Activated naive CD4-positive, alpha-beta T cell (primary cell): Measurements from ENCODE around the gene NOL4L.

ENCODE experiments used
- DNase-seq, 4 experiments: peaks; one replicate each; lab custom pipeline; 2025; lab: John Stamatoyannopoulos, UW

The NOL4L gene

DNA sequence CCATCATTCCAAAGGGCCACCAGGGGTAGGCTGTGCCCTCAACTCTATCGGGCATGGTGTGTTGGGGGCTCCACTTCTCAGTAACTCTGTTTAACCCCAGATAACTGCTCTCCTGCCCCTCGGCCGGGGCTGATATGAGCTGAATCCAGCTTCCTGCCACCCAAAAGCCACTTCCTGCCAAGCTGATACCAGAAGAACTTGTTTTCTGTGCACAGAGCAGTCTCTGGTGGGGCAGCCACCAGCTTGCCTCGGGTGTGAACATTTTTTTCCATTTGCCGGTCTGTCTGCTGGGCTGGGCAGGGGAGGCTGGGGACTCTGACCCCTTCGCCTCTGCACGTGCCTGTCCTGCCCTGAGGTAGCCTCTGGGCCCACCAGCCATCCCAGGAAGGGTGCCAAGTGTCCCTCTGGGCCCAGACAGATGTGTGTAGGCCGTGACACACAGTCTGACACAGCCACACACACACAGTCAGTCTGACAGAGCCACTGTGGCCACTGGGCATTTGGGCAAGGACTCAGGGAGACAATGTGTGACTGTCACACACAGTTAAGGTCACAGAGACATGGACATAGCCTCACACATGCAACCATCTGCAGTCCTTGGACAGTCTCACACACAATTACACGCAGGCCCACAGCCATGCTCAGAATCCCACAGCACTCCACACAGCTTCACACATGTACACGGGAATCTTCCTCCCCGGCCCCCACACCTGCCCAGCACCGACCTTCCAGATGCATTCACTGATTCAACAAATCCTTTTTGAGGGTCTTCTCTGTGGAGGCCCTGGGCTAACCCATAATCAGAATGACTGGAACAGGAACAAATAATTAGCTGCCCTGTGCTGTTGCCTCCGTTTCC lies 45.1 kb downstream of the NOL4L start:
- DNase-seq, result peak; percentile 12 to 52 (median 38)

DNA sequence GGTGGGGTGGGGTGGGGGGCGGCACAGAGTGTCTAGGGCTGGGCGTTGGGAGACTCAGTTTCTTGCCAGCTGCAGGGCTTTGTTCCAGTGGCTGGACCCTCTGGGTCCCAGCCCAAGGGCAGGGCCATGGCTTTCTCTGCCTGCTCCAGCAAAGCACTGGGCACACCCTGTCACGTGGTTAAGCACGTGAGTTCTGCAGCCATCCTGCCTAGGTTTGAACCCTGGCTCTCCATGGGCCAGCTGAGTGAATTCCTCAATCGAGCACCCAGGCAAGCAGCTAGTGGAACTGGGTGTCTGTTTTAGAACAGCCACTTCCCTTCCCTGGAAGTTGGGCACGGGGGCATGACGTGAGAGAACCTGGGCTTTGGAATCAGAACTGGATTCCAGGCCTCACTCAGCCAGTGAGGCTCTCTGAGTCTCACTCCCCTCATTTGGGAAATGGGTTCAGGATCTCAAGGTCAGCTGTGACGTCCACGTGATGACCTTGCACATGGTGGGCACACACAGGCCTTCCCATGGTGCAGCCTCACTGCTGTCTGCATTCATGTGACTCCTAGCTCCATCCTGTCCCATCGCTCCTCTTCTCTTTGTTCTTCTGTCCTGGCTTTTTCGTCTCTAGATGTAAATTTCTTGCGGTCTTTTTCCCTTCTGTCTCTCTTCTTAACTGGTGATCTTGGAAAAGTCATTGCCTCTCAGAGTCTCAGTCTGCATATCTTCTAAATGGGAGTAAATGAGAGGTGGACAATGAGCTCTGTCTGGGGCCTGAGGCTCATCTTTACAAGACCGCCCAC lies 45.9 kb downstream of the NOL4L start:
- no peak for DNase-seq

DNA sequence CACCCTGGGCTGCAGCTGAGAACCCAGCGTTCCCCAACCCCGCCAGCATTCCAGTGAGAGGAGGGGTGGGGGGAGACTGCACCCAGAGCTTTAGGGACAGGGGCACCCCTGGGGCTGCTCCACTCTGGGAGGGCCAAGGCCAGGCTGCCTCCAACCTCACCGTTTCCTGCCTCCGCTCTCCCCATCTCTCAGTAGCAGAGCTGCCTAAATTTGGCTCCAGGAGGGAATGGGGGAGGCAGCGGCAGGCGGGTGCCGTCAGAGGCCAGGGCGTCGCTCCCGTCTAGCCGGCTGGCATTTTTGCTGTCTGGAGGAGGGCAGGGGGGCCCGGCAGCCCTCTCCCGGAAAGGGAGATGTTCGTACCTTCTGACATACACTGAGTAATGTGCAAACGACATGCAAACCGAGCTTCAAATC lies 46.6 kb downstream of the NOL4L start:
- peak in 1 of 4 experiments; percentile 22 for DNase-seq

DNA sequence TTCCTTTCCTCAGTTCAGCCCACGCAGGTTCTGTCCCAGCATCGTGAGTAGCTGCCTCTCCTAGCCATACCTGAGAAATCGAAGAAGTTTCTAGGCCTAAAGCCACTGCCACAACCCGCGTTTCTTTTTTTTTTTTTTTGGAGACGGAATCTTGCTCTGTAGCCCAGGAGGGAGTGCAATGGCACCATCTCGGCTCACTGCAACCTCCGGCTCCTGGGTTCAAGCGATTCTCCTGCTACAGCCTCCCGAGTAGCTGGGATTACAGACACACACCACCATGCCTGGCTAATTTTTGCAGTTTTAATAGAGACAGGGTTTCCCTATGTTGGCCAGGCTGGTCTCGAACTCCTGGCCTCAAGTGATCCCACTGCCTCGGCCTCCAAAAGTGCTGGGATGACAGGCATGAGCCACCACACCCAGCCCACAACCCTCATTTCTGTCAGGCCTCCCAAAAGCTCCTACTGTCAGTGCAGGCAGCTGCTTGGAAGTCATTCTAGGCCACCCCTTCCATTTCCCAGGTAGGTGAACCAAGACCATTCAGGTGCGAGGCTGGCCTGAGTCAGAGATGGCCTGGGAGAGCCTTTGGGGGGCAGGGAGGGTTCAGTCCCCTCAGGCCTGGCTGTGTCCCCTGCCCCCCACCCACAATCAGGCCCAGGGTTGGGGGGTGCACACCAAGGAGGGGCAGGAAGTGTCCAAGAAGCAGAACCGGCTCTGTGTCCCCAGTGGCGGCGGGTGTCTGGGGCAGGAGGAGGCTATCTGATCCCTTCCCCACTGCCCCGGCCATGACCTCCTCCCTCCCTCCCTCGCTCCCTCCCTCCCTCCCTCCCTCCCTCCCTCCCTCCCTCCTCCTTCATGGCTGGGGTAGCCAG lies 47.2 kb downstream of the NOL4L start:
- no peak for DNase-seq

DNA sequence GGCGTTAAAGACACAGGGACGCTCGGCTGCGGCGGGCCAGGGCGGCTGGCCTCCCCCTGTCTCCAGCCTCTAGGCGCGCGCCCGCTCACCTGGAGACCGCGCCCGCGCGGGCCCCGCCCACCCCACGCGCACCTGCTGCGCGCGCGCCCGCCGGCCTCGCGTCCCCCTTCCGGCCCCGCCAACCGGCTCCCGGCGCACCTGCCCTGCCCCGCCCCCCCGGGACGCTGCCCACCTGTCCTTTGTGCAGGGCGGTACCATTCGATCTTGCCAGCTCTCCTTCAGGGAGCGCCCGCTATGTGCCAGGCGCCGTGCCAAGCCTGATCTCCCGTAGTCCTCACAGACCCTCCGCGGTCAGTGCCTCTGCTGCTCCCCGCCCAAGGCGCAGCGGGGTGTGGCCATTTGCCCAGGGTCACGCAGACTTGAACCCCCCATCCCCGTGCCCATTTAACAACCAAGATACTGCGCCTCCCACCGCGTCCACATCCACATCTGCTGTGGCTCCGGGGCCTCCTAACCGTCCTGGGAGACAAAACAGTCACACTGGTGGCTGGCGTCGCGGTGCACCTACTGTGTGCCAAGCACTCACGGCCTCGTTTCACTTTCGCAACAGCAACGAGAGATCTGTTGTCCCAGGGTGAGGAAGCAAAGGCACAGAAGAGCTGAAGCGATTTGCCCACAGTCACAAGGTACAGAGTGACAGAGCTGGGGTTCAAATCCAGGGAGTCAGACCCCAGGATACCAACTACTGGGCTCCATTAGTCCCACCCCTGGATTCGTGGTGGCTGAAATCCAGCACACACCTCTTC lies 48.1 kb downstream of the NOL4L start:
- peak in 2 of 4 experiments; percentile 51 to 65 for DNase-seq

DNA sequence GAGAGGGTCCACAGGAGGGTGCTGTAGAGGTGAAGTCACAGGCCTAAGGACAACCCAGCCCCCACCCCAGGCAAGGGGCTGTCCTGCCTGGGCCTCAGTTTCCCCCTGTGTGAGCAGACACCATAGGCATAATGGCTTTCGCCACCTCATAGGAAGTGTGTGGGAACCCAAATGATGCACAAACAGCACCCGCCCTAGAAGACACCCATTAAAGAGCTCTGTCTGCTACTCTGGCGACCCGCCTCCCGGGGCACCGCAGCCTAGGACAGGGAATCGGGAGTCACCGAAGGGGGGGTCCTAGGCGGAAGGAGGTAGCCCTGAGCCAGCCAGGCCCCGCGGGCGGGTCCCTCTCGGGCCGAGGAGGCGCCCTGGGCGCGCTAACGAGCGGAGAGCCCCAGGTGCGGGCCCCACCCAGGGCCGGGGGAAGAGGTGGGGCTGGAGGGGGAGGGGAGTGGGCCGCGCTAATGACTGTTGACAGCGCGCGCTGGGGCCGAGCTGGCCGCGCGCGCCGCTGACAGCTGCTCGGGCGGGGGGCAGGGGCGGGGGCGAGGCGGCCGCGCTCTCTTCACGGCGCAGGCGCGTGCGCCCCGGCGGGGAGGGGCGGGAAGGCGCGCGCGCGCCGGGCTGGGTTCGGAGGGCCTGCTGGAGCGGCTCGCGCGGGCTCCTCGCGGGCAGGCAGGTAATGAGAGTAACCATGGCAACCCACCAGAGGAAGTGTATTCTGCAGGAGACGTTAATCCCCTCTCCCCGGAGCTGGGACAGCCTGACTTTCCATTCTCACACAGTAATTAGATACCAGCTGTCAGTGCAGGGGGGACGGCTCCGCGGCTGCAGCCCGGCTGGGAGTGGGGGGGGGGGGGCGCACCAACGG lies 48.9 kb downstream of the NOL4L start:
- DNase-seq, result peak in 3 of 4 experiments; percentile 53 to 69 (median 62)

- DNase-seq, result peak in 1 of 4 experiments; percentile 30
Measured at GRCh38 chr20:32535316-32535952, 49.7 kb downstream of the NOL4L start.

DNA sequence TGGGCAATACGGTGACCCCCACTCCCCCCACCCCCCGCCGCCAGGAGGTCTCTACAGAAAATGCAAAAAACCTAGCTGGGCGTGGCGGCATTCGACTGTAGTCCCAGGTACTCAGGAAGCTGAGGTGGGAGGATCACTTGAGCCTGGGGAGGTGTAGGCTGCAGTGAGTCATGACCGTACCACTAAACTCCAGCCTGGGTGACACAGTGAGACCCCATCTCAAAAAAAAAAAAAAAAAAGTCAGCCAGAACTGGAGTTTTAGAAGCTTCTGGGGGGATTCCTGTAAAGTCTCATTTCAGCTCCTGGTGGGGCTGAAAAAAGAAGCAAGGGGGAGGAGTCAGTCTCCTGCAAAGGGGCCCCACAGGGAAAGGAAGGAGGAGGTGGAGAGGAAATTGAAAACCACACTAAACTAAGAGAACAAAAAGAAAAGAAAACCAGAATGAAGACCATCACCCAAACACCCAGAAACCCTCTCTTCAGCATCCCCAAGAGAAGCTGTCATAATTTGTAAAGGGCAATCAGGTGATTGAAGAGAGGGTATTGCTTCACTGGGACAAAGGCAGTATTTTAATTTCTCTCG lies 50.4 kb downstream of the NOL4L start:
- peak in 2 of 4 experiments; percentile 17 to 48 for DNase-seq

- no peak for DNase-seq
Measured at GRCh38 chr20:32533732-32534131, 51.4 kb downstream of the NOL4L start.

- DNase-seq, result no peak
Measured at GRCh38 chr20:32532246-32532645, 52.9 kb downstream of the NOL4L start.

GRCh38 chr20:32528905-32529670 lies 56.0 kb downstream of the NOL4L start:
- DNase-seq, result no peak

DNA sequence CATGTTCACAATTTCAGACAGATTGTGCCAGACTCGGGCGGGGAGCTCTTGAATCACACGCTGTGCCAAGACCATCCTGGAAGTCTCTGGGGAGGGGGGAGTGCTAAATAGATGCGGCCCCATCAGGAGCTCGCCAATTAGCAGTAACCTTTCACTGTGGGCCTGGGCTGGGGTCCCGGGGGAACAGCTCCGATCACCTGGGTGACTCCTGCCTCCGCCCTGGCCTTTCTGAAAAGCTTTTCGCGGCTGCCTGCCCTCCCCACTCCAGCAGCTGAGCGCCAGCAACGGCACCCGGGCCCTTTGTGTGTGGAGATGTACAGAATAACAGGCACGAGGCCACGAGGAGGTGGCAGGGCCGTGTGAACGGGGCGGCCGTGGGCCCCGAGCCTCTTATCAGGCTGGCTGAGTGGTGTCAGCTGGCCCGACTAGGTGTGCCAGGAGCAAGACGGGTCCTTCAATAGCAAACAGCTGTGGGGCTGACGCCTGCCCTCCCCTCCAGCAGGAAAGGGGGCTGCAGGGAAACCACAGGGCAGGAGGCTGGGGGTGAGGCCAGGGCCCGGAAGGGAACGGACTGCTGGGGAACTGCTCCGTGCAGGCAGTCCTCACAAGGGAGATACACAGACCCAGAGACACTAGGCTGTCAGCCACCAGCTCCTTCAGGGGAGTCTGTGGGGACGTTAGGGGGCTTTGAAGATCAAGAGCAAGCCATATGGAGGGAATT lies 56.8 kb downstream of the NOL4L start:
- DNase-seq, result peak in 2 of 4 experiments; percentile 15 to 29

- peak in 1 of 4 experiments; percentile 40 for DNase-seq
Measured at GRCh38 chr20:32527447-32528055, 57.6 kb downstream of the NOL4L start.

GRCh38 chr20:32527052-32527446 lies 58.1 kb downstream of the NOL4L start:
- no peak for DNase-seq

DNA sequence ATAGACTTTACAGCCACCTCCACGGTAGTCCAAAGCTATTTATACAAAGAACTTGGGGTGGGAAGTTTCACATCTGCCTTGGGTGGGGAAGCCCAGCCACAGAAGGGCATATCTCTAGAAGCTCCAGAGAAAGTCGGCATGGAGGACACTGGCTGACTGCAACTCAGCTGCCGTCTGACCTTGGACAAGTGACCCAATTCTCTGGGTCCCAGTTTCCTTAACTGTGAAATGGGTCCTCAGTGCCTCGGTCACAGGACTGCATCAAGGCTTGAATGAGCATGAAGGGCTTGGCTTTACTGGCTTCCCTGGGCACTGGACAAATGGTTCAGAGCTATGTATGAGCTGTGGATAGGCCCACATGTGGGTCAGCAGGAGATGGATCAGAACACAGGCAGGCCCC lies 58.6 kb downstream of the NOL4L start:
- DNase-seq, result no peak

DNA sequence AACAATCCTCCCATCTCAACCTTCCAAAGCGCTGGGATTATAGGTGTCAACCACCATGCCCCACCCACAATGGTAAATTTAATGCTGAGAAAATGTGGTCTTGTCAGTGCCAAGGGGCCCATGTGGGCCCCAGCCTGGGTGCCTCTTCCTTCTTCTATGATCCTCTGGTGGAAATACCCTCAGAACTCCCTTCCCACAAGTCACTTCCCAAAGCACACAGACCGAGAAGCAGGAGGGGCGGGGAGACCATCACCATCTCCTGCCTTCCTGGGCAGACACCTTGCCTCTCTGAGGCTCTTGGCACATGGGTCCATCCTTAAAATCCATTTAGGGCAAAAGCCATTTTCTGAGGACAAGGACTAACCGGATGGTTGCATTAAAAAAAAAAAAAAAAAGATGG lies 59.0 kb downstream of the NOL4L start:
- DNase-seq, result no peak

- no peak for DNase-seq
Measured at GRCh38 chr20:32524829-32525501, 60.2 kb downstream of the NOL4L start.
